GM19372 (cell line): ENCODE results near the gene RNF43.
"Not testable (repeated sequence)": the region's sequence is repeated elsewhere in the genome, so short reads cannot be mapped to it uniquely, and the experiment has no call there.

ENCODE experiments used
- ATAC-seq: cut with Tn5 transposase; IDR thresholded peaks from one replicate; pipeline ENCODE4 v1.9.1; 2021; ENCODE audit warnings: mild to moderate bottlenecking, low read depth, moderate library complexity; ENCODE audit not compliant: unreplicated experiment

The RNF43 gene

DNA sequence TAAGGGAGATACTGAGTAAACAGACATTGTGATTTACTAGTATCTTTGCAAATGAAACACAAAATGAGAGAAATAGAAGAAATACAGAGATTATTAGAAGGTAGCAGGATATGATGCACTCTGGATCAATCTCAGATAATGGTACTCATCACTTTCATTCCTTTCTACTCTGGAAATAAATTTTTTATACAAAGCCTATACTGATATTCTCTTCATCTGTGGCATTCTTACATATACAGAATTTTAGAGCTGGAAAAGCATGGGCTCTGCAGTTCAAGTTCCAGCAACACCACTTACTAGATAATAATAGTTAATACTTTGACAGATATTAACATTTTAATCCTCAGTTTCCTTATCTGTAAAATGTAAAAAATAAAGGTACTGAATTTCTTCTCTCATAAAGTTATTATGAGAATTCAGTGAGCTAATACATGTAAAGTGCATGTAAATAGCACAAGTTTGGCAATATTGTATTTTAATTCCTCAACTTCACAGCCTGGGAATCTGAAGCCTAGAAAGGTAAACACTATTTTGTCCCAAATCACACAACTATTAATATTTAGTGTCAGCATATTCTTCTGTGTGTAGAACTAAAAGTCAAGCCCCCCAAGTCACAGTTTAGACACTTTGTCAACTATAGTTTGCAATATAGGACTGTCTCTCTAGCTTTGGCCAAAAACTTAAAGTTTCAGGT, 6.5 kb downstream of the RNF43 start:
- ATAC-seq: no peak

GRCh38 chr17:58409432-58409831, 7.9 kb downstream of the RNF43 start:
- ATAC-seq: no peak

- no peak for ATAC-seq
These were observed 14.0 kb downstream of the RNF43 start for GRCh38 chr17:58403311-58403710.

- ATAC-seq: no peak
These were observed 14.7 kb downstream of the RNF43 start for GRCh38 chr17:58402679-58403078.

DNA sequence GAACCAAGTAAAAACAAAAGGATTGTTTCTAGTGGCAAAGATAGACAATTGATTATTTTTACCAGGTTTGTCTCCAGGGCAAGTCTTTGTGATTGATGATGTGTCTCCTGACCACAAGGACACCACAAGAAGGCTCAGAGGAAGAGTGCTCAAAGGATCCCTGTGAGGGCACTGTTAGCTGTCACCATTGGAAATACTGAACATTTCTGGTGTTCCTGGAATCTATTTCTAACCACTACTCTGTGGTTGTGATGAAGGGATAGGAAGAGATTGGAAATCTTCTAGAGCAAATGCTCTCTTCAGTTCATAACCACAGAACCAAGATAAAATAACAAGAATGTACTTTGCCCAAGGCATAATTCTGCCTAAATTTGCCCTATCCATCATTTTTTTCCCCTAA, 15.3 kb downstream of the RNF43 start:
- ATAC-seq: no peak

DNA sequence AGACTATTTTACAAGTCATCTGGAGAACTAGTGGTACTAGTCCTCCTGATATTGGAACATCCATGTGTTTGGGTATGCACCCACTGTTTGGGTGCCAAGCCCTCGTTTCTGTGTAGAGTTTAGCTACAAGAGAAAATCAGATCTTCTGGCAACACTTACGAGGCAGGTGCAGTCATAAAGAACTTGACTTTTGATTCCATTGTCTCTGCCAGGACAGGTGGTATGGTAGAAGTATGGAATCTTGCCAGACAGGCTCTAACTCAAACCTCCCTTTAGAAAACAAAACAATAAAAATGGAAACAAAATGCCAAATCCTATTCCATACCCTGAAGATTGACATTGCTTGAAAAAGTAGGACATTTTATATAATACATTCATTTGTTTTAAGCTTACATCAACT, 16.0 kb downstream of the RNF43 start:
- ATAC-seq: no peak

GRCh38 chr17:58400826-58401225, 16.5 kb downstream of the RNF43 start:
- no peak for ATAC-seq

- no peak for ATAC-seq
These were observed 17.4 kb downstream of the RNF43 start for GRCh38 chr17:58399974-58400373.

DNA sequence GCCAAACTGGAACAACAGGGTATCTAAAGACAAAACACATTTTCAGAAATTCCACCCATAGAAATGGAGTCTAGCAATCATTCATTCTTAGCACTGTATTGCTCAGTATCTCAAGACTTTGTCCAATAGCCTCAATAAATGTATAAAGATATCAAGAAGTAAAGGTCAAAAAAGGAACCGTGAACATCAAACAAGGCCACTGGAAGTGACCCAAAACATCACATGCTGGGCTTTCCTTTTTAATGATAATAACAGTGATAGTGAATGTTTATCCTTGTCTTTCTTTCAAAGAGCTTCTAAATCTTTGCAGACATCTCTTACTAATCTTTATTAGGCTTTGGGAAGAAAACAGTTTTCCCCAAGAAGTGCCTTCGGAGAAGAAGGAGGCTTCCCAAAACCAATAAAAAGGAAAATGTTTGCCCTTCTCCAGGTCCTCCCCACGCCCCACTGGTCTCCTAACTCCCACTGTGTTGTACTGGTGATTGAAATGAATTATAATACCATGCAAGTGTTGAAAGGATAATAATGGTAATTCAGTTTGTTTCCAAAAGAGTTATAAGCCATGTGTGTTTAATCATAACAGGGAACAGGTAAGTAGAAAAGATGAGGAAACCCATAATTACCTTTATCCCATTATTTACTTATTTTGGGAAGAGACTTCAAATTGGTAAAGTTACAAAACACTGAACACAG, 18.6 kb downstream of the RNF43 start:
- no peak for ATAC-seq

DNA sequence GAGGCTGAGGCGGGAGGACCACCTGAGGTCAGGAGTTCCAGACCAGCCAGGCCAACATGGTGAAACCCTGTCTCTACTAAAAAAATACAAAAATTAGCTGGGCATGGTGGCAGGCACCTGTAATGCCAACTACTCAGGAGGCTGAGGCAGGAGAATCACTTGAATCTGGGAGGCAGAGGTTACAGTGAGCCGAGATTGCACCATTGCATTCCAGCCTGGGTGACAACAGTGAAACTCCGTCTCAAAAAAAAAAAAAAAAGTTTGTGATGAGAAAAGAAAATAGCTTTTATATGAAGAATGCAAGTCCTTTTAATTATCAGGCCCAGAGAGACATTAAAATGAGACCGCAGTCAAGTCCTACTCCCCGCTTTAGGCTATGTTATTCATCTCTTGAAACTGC, 19.9 kb downstream of the RNF43 start:
- ATAC-seq: not testable (repeated sequence)

GRCh38 chr17:58396173-58396572, 21.2 kb downstream of the RNF43 start:
- no peak for ATAC-seq

DNA sequence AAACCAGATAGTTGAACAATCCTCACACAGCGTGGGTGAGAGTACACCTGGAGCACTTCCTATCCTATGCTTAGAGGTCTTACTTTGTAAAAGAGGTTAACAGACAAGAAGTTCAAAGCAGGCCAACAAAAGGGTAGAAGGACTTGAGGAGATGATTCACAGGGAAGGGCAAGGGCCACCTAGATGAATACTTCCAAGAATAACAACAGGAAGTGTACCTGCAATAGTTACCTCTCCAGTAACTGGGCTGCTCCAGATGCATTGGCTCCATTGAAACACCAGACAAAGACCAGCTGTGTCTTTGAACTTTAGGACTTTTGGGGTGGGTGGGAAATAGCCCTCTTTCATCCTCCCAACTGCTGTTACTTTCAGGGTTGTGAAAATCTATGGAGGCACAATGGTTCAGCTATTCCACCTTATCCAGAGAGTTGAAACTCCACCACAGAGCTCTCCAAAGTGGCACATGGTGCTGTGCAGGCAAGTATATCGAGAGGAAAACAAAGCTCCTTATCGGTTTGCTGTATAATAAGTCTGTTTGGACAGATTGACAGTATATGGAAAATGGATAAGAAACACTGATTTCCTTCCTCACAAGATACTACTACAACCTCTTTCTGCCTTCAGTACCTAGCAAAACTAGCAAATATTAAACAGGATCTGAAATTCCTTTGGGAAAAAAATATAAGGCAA, 22.7 kb downstream of the RNF43 start:
- ATAC-seq: no peak

GRCh38 chr17:58391302-58391984, 25.9 kb downstream of the RNF43 start:
- no peak for ATAC-seq

DNA sequence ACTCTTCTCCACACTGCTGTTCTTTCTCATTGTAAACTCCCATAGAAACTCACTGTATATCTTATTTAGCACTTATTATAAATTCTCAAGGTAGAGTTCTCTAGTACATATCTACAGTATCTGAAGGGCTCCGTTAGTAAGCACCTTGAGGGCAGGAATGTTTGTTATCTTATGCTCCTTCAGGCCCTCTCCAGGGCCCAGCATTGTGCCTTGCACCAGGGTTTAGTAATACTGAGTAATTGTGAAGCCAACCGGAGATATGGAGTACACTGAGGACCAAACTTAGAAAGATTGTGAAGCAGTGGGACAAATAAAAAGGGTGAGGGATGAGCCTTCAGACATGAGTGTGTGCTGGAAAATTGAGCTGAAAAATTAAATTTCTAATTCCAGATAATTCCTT, 26.4 kb downstream of the RNF43 start:
- ATAC-seq: no peak

DNA sequence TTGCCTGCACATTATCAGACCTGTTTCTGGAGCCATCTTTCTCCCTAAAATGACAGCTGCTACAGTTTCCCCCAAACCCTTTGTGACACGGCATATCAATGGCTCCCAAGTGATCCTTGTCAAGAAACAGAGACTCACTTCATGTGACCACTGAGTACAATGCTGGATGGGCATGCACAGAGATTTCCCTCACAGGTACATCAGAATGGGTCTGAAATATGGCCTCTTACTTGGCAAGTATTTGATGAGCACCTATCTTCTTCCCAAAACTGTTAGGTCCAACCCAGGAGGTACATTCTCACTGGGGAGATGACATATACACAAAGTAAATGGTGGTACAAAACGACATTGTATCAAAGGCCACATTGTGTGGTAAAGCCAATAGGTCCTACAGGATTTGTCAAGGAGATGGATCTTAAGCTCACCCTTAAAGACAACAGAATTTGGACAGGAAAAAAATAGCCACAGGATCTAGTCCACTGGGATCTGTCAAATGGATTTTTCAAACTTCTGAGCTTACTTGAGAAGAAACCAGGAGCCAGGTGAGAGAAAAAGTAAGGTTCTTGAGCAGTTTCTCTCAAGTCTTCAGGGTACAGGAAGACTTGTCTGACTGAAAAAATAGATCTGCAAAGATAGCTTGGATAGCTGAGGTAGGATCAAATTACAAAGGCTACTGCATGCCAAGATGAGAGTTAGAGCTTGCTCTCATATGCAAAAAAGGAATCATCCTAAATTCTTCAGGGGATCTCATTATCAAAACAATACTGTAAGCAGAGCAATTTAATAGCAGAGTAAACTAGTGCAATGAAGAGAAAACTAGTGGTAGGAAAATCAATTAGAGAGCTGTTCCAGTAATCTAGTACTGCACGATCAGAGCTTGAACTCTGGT, 28.8 kb downstream of the RNF43 start:
- no peak for ATAC-seq

- ATAC-seq: no peak
These were observed 29.5 kb downstream of the RNF43 start for GRCh38 chr17:58387834-58388233.

- no peak for ATAC-seq
These were observed 30.6 kb downstream of the RNF43 start for GRCh38 chr17:58386708-58387107.

DNA sequence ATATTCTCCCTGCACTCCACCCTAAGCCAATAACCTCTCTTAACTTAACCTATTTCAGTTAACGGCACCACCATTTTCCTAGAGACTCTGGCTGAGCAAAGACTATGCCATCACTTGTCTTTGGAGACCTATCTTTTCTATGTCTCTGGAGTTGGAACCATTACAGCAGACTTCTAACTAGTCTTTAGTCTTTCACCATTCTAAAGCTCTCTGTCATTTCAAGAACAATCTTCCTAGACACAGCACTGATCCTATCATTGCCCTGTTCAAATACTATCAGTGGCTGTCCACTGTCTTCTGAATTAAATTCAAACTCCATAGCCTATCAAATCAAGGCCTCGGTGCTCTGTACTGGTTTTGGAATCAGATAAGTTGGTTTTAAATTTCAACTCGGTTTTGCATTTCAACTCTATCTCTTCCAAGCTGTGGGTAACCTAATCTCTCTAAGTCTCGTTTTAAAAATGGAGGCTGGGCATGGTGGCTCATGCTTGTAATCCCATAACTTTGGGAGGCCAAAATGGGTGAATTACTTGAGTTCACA, 31.9 kb downstream of the RNF43 start:
- no peak for ATAC-seq

DNA sequence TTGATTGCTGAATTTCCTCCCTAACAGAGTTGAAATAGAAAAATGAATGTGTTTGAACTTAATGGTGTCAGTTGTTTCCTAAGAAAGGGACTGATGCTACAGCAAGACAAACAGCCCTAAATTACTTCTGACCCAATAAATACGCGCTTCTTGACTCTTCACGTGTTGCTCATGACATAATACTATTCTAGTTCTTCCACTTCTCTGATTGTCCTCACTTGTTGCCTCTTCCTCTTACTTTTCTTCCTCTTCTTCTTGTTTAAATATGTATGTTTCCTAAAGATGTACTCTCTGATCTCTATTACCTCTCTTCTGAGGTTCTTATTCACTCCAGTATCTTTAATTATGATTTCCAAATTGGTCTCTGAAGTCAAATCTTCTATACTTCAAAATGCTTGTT, 32.4 kb downstream of the RNF43 start:
- ATAC-seq: no peak

GRCh38 chr17:58383892-58384462, 33.4 kb downstream of the RNF43 start:
- no peak for ATAC-seq
